H1 (cell line): ENCODE measurements around the gene AMBP. TPM values are rescaled to one million over a fixed set of nuclear protein-coding genes. Genes with fewer than 3 reads are reported as not detected.

Experiments used
- CHD7 ChIP-seq: fragments of 300-600 bp; sonication (generic); IDR thresholded peaks from 2 replicates; pipeline ENCODE4 v1.7.1; 2012; ENCODE audit warnings: low read length, moderate library complexity, mild to moderate bottlenecking, inconsistent platforms; ENCODE audit not compliant: insufficient replicate concordance
- EZH2 ChIP-seq: fragments of 200-600 bp; sonication (generic); IDR thresholded peaks from 2 replicates; pipeline ENCODE4 v1.7.1; 2012; ENCODE audit warnings: low read depth, mild to moderate bottlenecking, moderate library complexity, low read length, inconsistent platforms; ENCODE audit not compliant: severe bottlenecking
- KDM1A ChIP-seq: fragments of 200-600, 300-600 bp; sonication (generic); IDR thresholded peaks from 2 replicates; pipeline ENCODE4 v1.7.1; 2016; ENCODE audit warnings: mild to moderate bottlenecking, low read length, borderline replicate concordance
- KDM4A ChIP-seq: IDR thresholded peaks from one replicate; pipeline ENCODE4 v1.7.1; 2012; ENCODE audit warnings: low read depth, mild to moderate bottlenecking, moderate library complexity, low read length, inconsistent platforms; ENCODE audit not compliant: severe bottlenecking
- SAP30 ChIP-seq: fragments of 300-600 bp; sonication (generic); IDR thresholded peaks from 2 replicates; pipeline ENCODE4 v1.7.1; 2012; ENCODE audit warnings: low read length, moderate library complexity, mild to moderate bottlenecking, inconsistent platforms; ENCODE audit not compliant: insufficient read depth, insufficient replicate concordance
- polyA plus RNA-seq, 7 experiments: library from polyadenylated mRNA; depleted of rRNA in 3 of 7; stranded (reverse) in 5 of 7; unstranded in 2 of 7; fragments of >200 nt in 5 of 7; fragments of 200-250 nt in 2 of 7; gene quantifications; 1 replicate in 5 of 7; 2 replicates in 1 of 7; 4 replicates in 1 of 7; pipeline versions ENCODE4 v1.2.1 to v1.2.3, GENCODE V29; 2011 to 2013; ENCODE audit warnings: missing spikeins in 2 of 7, mixed read lengths in 2 of 7
- total RNA-seq: library from RNA; stranded (reverse); fragmentation: NEBNext Ultra II Directional; extraction: Animal tissue kit (Norgen Biotek cat#: 25700); gene quantifications from 2 replicates; pipeline ENCODE4 v1.2.1, GENCODE V29; 2021

The AMBP gene
- total and polyA plus RNA-seq, 2 of the 8 experiments (the other 6 are each of a cell fraction or from before 2014, with no cell fraction given) = 3.0 to 4.0 TPM

GRCh38 chr9:114056527-114056926 lies 21.6 kb downstream of the AMBP start (continued):
- TF ChIP-seq CHD7 (no peak), KDM4A (no peak), KDM1A (no peak), SAP30 (no peak), EZH2 (no peak)
